Astrocyte of the hippocampus (primary cell): ENCODE measurements around the gene PRSS33.

Source experiments
- DNase-seq: peaks from one replicate; pipeline ENCODE4 v3.0.0; 2011; ENCODE audit warnings: low read depth, low spot score

PRSS33 gene

GRCh38 chr16:2777231-2777902 lies 10.0 kb downstream of the PRSS33 start, which contains the start of gene ELOB:
Gene ELOB, minus strand, starts transcription at chr16:2777280. Its CDS starts 41 bp downstream, at chr16:2777239.
- peak; percentile 97 for DNase-seq

GRCh38 chr16:2776500-2777139 lies 10.7 kb downstream of the PRSS33 start:
- peak; percentile 56 for DNase-seq

GRCh38 chr16:2775765-2776499 lies 11.4 kb downstream of the PRSS33 start:
- DNase-seq: peak; percentile 28

- no peak for DNase-seq
Measured at GRCh38 chr16:2775131-2775716, 12.1 kb downstream of the PRSS33 start.

GRCh38 chr16:2774161-2774891 lies 13.0 kb downstream of the PRSS33 start:
- no peak for DNase-seq

GRCh38 chr16:2773188-2773968 lies 14.0 kb downstream of the PRSS33 start:
- no peak for DNase-seq

- DNase-seq: no peak
Measured at GRCh38 chr16:2771496-2772402, 15.6 kb downstream of the PRSS33 start.

GRCh38 chr16:2770057-2770951 lies 17.1 kb downstream of the PRSS33 start:
- no peak for DNase-seq

- DNase-seq: no peak
Measured at GRCh38 chr16:2769675-2770056, 17.7 kb downstream of the PRSS33 start.

- no peak for DNase-seq
Measured at GRCh38 chr16:2769100-2769529, 18.2 kb downstream of the PRSS33 start.

- no peak for DNase-seq
Measured at GRCh38 chr16:2768403-2769089, 18.8 kb downstream of the PRSS33 start.

GRCh38 chr16:2767891-2768290 lies 19.5 kb downstream of the PRSS33 start:
- DNase-seq: no peak

- no peak for DNase-seq
Measured at GRCh38 chr16:2767140-2767731, 20.1 kb downstream of the PRSS33 start.

- DNase-seq: no peak
Measured at GRCh38 chr16:2766430-2767139, 20.8 kb downstream of the PRSS33 start.

- DNase-seq: no peak
Measured at GRCh38 chr16:2765462-2766404, 21.6 kb downstream of the PRSS33 start.

GRCh38 chr16:2764718-2765117 lies 22.6 kb downstream of the PRSS33 start:
- DNase-seq: no peak
